GM12878 (cell line): ENCODE measurements around the gene DDX54. TPM values are rescaled to one million over a fixed set of nuclear protein-coding genes. Genes with fewer than 3 reads are reported as not detected.

ENCODE experiments used
- BCL3 ChIP-seq: IDR thresholded peaks from 2 replicates; pipeline ENCODE4 v1.6.1; 2011; ENCODE audit warnings: borderline replicate concordance, low read depth, mild to moderate bottlenecking, moderate library complexity, low read length; ENCODE audit not compliant: insufficient read depth, poor library complexity, severe bottlenecking
- EGR1 ChIP-seq, 2 experiments: IDR thresholded peaks; 1 replicate in 1 of 2; 2 replicates in 1 of 2; pipeline ENCODE4 v1.6.1; 2011 to 2012; ENCODE audit warnings: low read depth in 2 of 2, low read length in 2 of 2, borderline replicate concordance in 1 of 2, mild to moderate bottlenecking in 1 of 2, moderate library complexity in 1 of 2
- JUND ChIP-seq: IDR thresholded peaks from 2 replicates; pipeline ENCODE4 v1.6.1; 2012; ENCODE audit warnings: low read depth, mild to moderate bottlenecking, low read length, improper control_type of control experiment, moderate library complexity
- LARP7 ChIP-seq: fragments of 450-650 bp; IDR thresholded peaks from 2 replicates; pipeline ENCODE4 v1.6.1; 2017; ENCODE audit warnings: mild to moderate bottlenecking
- MLLT1 ChIP-seq: fragments of 450-650 bp; IDR thresholded peaks from 2 replicates; pipeline ENCODE4 v1.6.1; 2016; ENCODE audit warnings: mild to moderate bottlenecking
- NFXL1 ChIP-seq: fragments of 450-650 bp; IDR thresholded peaks from 2 replicates; pipeline ENCODE4 v1.6.1; 2017; ENCODE audit warnings: antibody characterized with exemption, mild to moderate bottlenecking, borderline replicate concordance
- NRF1 ChIP-seq: conservative IDR thresholded peaks from 2 replicates; pipeline ENCODE4 v1.6.1; 2011; ENCODE audit warnings: mild to moderate bottlenecking, low read depth, low read length, improper control_type of control experiment
- POLR2AphosphoS2 ChIP-seq: IDR thresholded peaks from 2 replicates; pipeline ENCODE4 v1.6.1; 2011; ENCODE audit warnings: low read depth, mild to moderate bottlenecking, low read length, improper control_type of control experiment, moderate library complexity
- SPI1 ChIP-seq: IDR thresholded peaks from 2 replicates; pipeline ENCODE4 v1.6.1; 2011; ENCODE audit warnings: low read depth, mild to moderate bottlenecking, low read length, moderate library complexity, borderline replicate concordance; ENCODE audit not compliant: insufficient read depth
- TARDBP ChIP-seq: IDR thresholded peaks from 2 replicates; pipeline ENCODE4 v1.6.1; 2016; ENCODE audit warnings: borderline replicate concordance
- ZBTB11 ChIP-seq: fragments of 450-650 bp; formaldehyde crosslinking; IDR thresholded peaks from 2 replicates; pipeline ENCODE4 v1.5.0; 2022; ENCODE audit warnings: mild to moderate bottlenecking, missing genetic modification characterization
- ZZZ3 ChIP-seq: IDR thresholded peaks from 2 replicates; pipeline ENCODE4 v1.6.1; 2011; ENCODE audit warnings: low read depth; ENCODE audit not compliant: control insufficient read depth, insufficient read length
- polyA plus RNA-seq, 11 experiments: library from polyadenylated mRNA; depleted of rRNA in 4 of 11; unstranded in 6 of 11; stranded (reverse) in 5 of 11; fragments of >200 nt; fragmentation: Nextera tagmentation in 4 of 11; fragmentation: Illumina TruSeq in 1 of 11; extraction: Ambion mirVana in 4 of 11; extraction: Trizol in 1 of 11; gene quantifications; 1 replicate in 1 of 11; 2 replicates in 10 of 11; pipeline versions ENCODE4 v1.2.1 to v1.2.3, GENCODE V29; 2011 to 2016; ENCODE audit warnings: inconsistent platforms in 2 of 11, missing spikeins in 2 of 11, low read depth in 1 of 11
- total RNA-seq, 4 experiments: library from RNA; depleted of rRNA in 3 of 4; stranded (reverse); fragments of >200 nt in 3 of 4; fragmentation: Illumina TruSeq in 1 of 4; extraction: Trizol in 1 of 4; gene quantifications; 2 replicates each; pipeline versions ENCODE4 v1.2.1 to v1.2.3, GENCODE V29; 2013 to 2021

Gene DDX54
- total and polyA plus RNA-seq, 10 of the 15 experiments (the other 5 are each of a cell fraction or from before 2014, with no cell fraction given) = 1.9 to 115 (median 56.3) TPM

- TF ChIP-seq ZBTB11 (CRISPR knock-in tag) (no peak), ZZZ3 (no peak), TARDBP (no peak), MLLT1 (no peak), NFXL1 (no peak), POLR2AphosphoS2 (no peak), BCL3 (no peak), SPI1 (no peak), LARP7 (no peak), NRF1 (no peak), JUND (no peak), EGR1 (IDR thresholded peaks at IDR 0.05; ENCODE audit: borderline replicate concordance in 1 of 2, low read depth in 2 of 2, low read length in 2 of 2) (no peak)
These were observed 11.3 kb upstream of the DDX54 start (continued) for GRCh38 chr12:113196582-113196981.
